HG03175 (cell line): ENCODE results near the gene XDH.

Experiments used
- ATAC-seq: cut with Tn5 transposase; IDR thresholded peaks from one replicate; pipeline ENCODE4 v1.9.1; 2021; ENCODE audit warnings: mild to moderate bottlenecking, moderate library complexity; ENCODE audit not compliant: unreplicated experiment

Gene XDH

GRCh38 chr2:31366733-31367132 lies 47.8 kb downstream of the XDH start:
- ATAC-seq: no peak

DNA sequence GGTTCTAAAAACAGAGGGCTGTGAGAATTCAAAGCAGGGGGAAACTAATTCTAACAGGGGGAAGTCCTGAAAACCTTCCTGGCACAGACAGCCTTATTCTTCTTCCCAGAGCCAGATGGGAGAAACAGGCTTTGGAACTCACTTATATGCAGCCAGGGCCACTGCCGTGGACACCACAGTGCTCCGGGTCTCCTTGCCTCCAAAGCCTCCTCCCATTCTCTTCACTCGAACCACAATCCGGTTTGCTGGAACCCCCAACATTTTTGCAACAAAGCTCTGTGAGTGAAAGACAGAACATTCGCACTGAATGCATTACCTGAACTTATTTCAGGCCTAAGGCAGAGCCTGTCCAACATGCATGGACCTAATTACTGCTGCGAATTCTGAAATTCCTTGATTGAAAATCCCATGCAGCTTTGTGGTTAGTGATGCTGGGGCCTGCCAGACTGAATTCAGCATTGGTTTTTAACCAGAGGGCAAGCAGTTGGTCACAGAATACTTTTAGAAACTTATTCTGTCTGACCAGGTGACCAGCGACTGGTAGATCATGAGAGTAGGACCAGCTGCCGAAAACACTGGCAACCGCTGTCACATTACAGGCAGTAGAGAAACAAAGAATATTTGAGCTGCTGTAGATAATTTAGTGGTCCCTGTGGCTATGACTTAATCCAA lies 48.6 kb downstream of the XDH start:
- ATAC-seq: no peak

DNA sequence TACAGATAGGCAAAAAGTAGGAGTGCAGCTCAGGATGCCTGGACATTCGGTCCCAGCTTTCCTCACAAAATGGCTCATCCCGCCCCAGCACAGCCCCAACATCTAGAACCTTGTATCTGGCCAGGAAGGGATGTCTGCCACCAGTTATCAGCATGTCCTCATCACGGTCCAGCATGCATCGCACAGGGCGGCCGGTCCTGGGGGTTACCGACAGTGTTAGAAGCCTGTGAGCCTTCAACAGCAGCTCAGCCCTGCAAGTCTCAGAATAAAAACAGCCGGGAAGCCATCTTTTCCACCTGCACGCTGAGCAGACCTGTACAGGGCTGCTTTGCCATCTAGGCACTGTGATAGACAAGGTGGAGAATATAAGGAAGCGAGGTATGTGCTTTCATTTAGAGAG lies 49.2 kb downstream of the XDH start:
- no peak for ATAC-seq

DNA sequence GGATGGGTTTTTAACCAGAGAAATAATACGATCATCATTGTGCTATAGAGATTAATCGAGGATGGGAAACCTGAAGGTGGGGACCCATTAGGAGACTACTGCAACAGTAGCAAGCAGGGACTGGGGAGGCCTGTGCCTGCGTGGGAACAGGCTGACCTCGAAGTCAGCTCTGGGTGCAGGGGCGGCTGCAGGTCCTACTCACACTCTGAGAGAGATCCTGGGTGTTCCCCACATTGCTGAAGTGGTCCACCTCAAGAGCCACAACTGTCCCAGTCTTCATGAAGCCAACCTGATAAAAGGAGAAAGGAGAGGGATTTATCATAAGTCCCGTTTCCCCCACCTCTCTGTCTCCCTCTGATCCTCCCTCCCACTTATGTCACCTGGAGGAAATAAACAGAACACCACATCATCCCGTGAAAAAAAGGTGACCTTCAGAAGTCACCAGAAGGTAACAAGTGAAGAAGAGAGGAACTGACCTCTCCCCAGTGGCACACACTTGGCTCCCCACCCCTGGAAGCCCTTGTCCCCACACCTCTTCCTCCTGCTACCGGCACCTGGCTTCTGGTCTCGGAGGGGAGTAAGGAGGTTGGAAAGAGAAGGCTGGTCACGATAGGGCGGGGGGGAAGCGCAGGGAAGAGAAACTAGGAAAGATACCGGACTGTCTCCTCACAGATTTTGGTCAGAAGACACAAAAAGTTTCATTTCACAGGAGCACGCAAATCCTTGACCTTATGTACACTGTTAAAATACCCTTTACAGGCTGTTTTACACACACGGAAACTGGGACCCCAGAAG lies 50.4 kb downstream of the XDH start:
- no peak for ATAC-seq

- no peak for ATAC-seq
These were observed 52.0 kb downstream of the XDH start for GRCh38 chr2:31362581-31362980.

GRCh38 chr2:31359229-31359628 lies 55.3 kb downstream of the XDH start:
- ATAC-seq: no peak

DNA sequence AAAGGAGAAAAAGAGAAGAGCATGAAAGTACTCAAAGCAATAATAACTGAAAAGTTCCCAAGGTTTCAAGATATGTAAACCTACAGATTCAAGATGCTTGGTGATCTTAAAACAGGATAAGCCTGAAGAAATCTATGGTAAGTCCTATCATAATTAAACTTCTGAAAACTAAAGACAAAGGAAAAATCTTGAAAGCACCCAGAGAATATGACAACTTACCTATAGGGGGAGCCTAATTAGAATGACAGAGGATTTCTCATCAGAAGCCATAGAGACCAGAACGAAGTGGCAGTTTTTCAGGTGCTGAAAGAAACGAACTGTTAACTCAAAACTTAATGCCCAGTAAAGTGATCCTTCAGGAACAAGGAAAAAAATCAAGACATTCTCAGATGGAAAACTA lies 59.7 kb downstream of the XDH start:
- no peak for ATAC-seq

GRCh38 chr2:31353179-31353578 lies 61.4 kb downstream of the XDH start:
- ATAC-seq: no peak

DNA sequence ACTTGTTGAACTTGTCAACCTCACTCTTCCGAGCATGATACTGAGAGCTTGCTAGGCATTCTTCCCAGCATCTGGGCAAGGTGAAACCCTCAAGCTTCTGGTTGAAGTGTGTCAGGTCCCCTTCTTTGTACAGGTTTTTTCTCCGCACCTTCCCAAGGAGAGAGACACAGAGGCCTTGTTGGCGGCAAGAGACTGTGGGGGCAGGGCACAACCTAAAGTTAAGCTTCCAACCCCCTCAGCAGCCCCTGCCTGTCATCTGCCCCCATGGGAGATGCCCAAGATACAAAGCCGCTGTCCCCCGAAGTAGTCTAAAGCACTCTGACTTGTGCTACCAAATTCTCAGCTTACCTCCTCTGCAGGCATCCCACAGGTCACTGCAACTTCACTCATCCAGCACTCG lies 64.9 kb downstream of the XDH start:
- ATAC-seq: no peak

GRCh38 chr2:31349160-31349559 lies 65.4 kb downstream of the XDH start:
- ATAC-seq: no peak

GRCh38 chr2:31348618-31349017 lies 65.9 kb downstream of the XDH start:
- ATAC-seq: no peak

GRCh38 chr2:31347750-31348149 lies 66.8 kb downstream of the XDH start:
- no peak for ATAC-seq

GRCh38 chr2:31347319-31347718 lies 67.2 kb downstream of the XDH start:
- ATAC-seq: no peak

DNA sequence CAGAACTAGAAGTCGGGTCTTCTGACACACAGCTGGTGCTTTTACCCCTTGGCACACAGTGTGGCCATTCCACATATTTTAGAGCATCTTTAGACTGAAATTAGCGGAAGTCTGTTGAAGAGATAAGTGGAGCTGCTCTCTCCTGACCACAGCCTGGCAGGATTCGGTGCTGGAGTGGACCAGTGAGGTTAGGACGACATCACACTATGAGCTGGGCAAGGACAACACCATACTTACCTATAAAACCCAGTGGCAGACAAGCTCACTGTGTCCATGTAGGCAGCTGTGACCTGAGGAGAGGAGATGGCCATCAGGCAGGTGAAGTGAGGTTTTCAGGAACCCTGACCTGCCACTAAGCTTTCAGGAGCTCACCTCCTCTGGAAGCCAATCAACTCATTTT lies 70.1 kb downstream of the XDH start:
- no peak for ATAC-seq

- no peak for ATAC-seq
These were observed 73.2 kb downstream of the XDH start for GRCh38 chr2:31341351-31341750.

- no peak for ATAC-seq
These were observed 74.8 kb downstream of the XDH start for GRCh38 chr2:31339696-31340095.

- ATAC-seq: no peak
These were observed 76.7 kb downstream of the XDH start for GRCh38 chr2:31337860-31338259.

GRCh38 chr2:31337197-31337596 lies 77.3 kb downstream of the XDH start:
- ATAC-seq: no peak

GRCh38 chr2:31335921-31336585 lies 78.5 kb downstream of the XDH start:
- ATAC-seq: no peak

DNA sequence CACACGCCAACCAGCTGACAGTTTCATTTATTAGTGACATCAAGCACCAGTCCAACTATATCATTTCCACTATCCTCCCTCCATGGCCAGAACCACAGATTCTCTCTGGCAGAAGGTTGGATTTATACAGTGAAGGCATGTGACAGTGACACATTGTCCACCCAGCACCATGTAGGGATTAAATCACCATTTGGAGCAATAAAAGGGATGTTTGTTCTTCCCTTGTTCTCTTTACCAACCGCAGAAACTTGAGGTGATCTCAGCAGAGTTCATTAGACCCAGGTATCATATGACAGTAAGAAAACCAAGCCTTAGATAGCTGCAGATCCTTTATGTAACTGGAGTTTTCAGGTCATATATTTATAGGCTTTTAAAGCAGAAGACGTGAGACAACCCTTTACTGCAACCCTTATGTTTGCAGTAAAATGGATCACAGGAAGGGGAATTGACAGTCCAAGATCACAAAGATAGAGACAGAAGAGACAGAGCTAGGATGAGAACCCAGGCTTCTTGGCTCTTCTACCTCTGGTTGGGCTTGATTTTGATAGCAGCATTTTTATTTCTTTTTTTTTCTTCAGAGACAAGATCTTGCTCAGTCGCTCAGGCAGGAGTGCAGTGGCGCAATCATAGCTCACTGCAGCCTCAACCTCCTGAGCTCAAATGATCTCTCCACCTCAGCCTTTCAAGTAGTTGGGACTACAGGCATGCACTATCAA lies 80.1 kb downstream of the XDH start:
- no peak for ATAC-seq

DNA sequence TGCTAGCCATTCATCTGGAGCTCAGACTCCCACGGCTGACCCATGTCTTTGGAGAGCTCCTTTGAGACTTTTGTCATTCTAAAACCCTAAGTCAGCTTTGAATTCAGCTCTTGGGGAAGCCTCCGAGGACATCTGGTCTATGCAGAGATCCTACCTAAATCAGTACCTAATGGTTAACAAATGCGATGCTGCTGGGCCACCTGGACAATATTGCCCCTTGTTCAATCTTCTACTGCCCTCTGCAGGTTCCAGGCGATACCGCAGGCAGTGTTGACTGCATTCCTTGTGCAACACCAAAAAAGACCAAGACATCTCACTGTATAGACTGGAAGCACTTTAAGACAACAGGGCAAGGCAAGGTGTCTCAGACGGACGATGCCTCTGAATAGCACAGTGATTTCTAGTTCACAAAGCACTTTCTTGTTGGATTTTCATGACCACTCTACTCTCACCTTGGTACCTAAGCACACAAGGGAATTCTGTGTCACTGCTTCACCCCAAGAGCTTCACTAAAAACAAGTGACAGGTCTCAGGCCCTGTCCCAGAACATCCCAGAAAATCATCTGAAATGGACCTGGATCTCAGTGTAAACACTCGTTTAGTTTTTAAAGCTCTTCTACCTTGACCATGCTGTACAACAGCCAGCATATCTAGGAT lies 80.9 kb downstream of the XDH start:
- ATAC-seq: peak; percentile 89
